Activated T-cell treated with anti-CD3 and anti-CD28 coated beads, Interleukin-2, amount 50 U/mL, for 48 hours (primary cell): ENCODE results near the gene TWNK.
A peak's percentile ranks its signal among the peaks of the same experiment; 100 is the strongest.
"Not testable (repeated sequence)": the region's sequence is repeated elsewhere in the genome, so short reads cannot be mapped to it uniquely, and the experiment has no call there.

Source experiments
- DNase-seq, 2 experiments: peaks; one replicate each; pipeline ENCODE4 v3.0.0-alpha.2; 2020

Gene TWNK

GRCh38 chr10:100975397-100975796, 11.9 kb upstream of the TWNK start:
- not testable (repeated sequence) for DNase-seq

DNA sequence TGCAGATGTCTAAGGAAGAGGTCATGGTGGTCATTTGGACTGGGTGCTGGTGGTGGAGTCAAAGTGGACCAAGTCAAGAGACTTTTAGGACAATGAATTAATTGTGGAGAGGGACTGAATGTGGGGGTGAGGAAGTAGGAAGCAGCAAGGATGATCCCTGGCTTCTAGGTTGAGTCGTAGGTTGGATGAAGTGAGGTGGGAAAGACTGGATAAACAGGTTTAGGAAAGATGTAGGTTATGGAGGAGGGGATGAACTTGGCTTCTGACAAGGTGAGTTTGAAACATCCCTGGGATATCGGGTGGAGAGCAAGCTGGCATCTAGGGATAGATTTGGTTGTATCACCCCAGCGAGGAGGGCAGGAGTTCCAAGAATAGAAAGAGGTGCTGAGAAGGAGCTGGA, 10.4 kb upstream of the TWNK start:
- DNase-seq, result peak in 1 of 2 experiments; percentile 1

DNA sequence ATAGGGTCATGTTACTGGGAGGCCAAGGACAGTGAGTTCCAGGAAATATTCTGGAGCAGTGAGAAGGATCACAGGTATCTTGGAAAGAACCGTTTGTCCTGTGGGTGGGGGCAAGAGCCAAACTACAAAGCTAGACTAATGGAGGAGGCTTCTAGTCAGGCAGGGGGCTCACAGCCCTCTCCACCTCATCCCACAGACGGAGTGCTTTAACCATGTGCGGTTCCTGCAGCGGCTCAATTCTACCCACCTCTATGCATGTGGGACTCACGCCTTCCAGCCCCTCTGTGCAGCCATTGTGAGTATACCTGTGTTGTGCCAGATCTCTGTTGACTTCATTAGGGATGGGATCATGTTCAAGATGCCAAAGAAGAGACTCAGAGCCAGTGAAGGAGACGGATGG, 9.9 kb upstream of the TWNK start:
- peak in 1 of 2 experiments; percentile 8 for DNase-seq

GRCh38 chr10:100978121-100978900, 9.0 kb upstream of the TWNK start:
- no peak for DNase-seq

DNA sequence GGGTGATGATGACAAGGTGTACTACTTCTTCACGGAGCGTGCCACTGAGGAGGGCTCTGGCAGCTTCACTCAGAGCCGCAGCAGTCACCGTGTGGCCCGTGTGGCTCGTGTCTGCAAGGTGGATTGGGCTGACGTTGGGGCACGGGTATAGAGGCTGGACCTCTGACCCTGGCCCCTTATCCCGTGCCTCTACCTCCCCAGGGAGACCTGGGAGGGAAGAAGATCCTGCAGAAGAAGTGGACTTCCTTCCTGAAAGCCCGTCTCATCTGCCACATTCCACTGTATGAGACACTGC, 8.5 kb upstream of the TWNK start:
- DNase-seq, result peak; percentile 5 to 10

DNA sequence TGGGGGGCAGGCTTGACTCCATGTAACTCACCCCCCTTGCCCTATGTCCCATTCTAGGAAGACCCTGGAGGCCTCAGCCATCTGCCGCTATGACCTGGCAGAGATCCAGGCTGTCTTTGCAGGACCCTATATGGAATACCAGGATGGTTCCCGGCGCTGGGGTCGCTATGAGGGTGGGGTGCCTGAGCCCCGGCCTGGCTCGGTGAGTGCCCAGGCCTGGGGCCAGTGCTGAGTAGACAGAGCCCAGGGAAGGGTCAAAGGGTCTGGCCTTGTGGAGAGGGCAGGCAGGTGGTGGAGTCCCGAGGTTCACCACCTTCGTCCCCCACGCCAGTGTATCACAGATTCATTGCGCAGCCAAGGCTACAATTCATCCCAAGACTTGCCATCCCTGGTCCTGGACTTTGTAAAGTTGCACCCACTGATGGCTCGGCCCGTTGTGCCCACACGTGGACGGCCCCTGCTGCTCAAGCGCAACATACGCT, 7.5 kb upstream of the TWNK start:
- peak; percentile 0 to 7 for DNase-seq

DNA sequence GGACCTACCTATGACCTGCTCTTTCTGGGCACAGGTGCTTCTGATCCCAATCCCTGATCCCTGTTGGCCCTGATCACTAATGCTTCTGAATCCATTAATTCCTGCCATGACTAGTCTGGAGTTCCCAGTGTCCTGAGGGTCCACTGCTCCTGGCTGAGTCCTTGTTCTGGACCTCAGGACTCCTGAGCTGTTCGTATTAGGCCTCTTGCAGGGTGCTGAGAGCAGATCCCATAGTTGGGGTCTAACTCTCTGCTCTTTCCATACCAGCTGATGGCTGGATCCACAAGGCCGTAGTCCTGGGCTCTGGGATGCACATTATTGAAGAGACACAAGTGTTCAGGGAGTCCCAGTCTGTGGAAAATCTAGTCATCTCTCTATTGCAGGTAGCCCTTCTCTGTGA, 7.0 kb upstream of the TWNK start:
- no peak for DNase-seq

- peak; percentile 4 to 9 for DNase-seq
These were observed 6.6 kb upstream of the TWNK start for GRCh38 chr10:100980711-100981110.

DNA sequence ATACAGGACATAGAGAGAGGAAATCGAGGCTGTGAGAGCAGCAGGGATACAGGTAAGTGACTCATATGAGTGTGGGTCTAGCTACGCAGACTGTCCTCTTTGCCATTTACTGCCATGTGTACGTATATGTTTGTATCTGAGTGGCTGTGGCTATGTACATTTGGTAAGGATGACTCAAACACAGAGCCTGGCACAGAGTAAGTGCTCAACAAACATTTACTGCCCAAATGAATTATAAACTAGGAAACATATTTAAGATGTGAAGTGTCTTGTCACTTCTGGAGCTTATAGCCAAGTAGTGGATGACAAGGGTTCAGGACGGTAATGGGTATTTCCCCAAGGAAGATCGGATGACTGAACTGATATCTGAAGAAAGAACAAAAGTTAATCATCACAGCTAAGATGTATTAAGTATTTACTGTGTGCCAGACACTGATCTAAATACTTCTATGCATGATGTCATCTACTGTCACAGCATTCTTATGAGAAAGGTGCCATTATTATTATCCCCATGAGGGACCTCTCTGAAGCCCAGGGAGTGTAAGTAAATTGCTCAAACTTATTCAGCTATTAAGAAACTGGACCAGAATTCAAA, 6.1 kb upstream of the TWNK start:
- DNase-seq, result peak in 1 of 2 experiments; percentile 0

GRCh38 chr10:100982916-100983830, 4.2 kb upstream of the TWNK start:
- DNase-seq, result peak in 1 of 2 experiments; percentile 10

DNA sequence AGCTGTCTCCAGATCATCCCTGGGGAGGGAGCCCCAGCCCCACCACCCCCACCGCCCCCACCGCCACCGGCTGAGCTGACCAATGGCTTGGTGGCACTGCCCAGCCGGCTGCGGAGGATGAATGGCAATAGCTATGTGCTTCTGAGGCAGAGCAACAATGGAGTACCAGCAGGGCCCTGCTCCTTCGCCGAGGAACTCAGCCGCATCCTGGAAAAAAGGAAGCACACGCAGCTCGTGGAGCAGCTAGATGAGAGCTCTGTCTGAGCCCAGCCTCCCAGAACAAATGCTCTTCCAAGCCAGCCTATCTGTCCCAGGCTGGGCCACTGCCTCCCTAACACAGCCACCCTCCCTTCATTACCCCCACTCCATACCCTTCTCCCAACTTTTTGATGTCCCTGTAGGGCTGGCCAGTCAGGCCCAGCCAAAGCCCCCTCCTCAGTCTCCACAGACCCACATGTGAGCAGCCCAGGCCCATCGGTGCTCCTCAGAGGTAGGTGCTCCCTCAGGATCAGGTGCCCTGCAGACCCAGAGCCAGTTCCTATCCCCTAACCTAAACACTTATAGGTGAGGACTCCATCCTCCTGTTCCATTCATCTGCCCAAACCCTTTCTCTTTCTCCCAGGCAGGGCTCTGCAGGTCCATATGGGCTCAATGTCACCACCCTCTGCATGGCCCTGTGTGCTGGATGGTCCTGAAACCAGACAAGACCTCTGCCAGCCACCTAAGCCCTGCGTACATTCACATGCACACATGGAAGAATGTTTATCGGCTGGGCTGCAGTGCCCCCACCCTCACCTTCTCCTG, 3.3 kb upstream of the TWNK start:
- no peak for DNase-seq

GRCh38 chr10:100984672-100985177, 2.6 kb upstream of the TWNK start:
- no peak for DNase-seq

DNA sequence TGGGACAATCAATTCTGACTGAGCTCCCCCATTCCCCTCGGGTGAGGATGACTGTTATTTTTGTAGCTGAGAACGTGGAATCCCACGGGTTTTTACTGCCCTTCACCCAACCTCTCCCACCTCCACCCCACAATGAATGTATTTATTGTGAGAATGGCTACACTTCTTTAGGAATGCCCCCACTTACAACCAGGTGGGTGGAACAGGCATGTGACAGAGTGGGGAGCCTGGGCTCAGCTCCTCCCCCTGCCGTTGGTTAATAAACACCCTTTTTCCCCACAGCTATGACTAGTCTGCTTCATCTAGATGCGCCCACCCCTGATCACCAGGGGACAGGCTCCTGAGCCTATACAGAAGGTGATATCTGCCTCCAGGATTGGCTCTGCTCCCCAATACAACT, 2.0 kb upstream of the TWNK start:
- DNase-seq, result no peak

GRCh38 chr10:100986623-100986951, 756 bp upstream of the TWNK start:
- DNase-seq, result no peak

DNA sequence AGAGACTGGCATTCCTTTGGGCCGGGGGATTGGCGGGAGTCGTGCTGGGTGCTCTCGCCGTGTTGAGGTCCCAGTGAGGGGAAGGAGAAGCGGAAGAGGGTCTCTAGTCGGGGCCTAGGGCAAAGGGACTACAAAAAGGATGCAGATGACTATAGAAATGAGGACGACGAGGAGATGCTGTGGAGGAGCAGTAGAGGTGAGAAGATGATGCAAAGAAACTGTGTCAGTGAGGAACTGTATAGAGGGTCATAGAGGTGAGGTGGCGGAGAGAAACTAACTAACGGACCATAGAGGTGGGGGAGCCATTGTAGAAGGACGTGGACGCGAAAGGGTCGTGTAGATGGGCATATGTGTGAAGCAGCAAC, 324 bp downstream of the TWNK start:
- no peak for DNase-seq

GRCh38 chr10:100988166-100988565, 823 bp downstream of the TWNK start:
- DNase-seq, result no peak

DNA sequence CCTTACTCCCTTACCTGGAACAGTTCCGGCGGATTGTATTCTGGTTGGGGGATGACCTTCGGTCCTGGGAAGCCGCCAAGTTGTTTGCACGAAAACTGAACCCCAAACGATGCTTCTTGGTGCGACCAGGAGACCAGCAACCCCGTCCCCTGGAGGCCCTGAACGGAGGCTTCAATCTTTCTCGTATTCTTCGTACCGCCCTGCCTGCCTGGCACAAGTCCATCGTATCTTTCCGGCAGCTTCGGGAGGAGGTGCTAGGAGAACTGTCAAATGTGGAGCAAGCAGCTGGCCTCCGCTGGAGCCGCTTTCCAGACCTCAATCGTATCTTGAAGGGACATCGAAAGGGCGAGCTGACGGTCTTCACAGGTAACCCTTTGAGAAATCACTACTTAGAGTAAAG, 1.7 kb downstream of the TWNK start:
- DNase-seq, result no peak

GRCh38 chr10:100993986-100994708, 6.8 kb downstream of the TWNK start:
- no peak for DNase-seq

DNA sequence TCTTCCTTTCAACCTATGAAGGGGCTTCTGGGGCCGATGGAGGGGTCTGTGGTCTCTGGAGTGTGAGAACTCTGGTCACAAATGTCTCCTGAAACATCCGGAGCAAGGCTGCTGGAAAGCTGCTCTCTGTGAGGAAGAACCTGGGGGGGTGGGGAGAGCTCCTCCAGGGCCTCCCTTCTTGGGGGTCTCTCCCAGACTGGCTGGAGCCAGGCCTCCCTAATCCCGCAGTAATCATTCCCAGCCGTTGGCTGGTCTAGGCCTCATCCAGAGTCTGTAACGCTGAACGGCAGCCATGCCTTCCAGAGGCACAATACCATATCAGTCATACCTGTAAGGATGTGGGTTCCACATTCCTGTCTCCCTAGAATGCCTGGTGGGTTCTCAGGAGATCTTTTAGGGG, 7.8 kb downstream of the TWNK start:
- no peak for DNase-seq

- peak; percentile 41 to 73 for DNase-seq
These were observed 9.5 kb downstream of the TWNK start for GRCh38 chr10:100996678-100997359.
